GM19035 (cell line): ENCODE measurements around the gene SKA2.
"Not testable (repeated sequence)": the region's sequence is repeated elsewhere in the genome, so short reads cannot be mapped to it uniquely, and the experiment has no call there.

Experiments used
- ATAC-seq: cut with Tn5 transposase; IDR thresholded peaks from one replicate; pipeline ENCODE4 v1.9.1; 2021; ENCODE audit not compliant: unreplicated experiment

The SKA2 gene

DNA sequence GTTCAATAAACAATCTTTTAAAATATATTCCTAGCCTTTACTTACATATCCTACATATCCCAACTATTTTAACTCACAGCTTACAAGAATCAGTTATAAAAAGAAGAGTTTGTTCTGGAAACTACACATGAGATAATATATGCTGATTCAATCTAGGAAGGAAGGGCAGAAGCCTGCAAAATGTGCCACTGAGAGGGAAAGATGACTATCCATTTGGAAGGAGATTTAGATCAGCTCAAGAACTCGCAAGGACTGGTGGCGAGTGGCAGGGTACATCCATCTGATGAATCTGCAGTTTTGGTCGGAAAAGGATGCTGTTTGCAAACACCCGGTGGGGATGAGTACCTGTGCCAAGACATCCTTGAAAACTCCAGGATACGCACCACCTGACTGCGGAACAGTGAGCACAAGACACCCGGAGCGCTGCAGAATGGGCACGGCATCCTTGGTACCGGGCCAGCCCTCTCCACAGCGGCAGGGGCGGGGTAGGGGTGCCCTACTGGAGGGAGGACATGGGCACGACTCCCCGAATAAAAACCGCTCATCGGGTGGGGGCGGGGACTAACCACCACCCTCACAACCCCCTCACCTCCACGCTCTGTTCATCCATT, 49.0 kb downstream of the SKA2 start:
- peak; percentile 15 for ATAC-seq

- no peak for ATAC-seq
These were observed 53.8 kb downstream of the SKA2 start for GRCh38 chr17:59101178-59101577.

GRCh38 chr17:59097876-59098275, 57.1 kb downstream of the SKA2 start:
- no peak for ATAC-seq

DNA sequence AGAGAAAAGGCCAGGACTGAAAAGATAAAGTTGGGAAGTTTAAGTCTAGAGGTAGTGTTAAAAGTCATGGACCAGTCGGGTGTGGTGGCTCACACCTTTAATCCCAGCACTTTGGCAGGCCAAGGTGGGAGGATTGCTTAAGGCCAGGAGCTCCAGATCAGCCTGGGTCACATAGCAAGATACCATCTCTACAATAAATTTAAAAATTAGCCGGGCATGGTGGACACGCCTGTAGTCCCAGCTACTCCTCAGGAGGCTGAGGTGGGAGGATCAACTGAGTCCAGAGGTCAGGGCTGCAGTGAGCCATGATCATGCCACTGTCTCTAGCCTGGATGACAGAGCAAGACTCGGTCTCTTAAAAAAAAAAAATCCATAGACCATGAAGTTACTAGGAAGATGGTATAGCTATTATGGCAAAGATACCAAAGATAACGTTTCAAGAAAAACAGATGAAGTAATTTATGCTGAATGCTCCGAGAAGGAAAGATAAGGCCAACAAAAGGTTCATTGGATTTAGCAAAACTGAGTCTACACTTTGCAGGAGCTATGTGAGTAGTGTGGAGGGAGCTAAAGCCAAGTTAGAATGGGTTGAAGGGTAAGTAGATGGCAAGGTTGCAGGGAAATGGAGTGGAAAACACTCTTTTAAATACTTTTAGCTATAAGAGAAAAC, 60.0 kb downstream of the SKA2 start:
- ATAC-seq, result no peak

GRCh38 chr17:59093702-59094231, 61.2 kb downstream of the SKA2 start:
- ATAC-seq, result no peak

DNA sequence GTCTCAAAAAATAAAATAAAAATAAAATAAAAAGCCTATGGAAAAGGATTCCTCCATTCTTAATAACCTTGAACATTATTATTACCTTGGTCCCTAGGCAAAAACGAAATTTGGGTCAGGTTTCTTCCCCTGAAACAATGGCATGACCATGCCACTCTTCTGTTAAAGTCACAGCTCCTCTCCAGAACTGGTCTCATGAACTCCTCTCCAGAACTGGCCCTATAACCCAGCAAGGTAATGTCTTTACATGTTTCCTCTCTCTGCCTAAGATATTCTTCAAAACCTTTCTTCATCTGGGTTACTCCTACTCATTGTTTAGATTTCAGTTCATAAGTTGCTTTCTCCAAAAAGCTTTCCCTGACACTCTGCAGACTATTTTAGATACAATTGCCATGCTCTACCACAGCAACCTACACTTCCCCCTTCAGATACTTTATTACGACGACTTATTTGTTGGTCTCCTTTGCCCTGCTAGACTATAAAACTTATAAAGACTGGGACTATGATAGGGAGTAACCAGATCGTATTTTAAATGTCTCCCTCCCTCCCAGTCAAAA, 61.8 kb downstream of the SKA2 start:
- ATAC-seq, result no peak

GRCh38 chr17:59090593-59090992, 64.4 kb downstream of the SKA2 start:
- ATAC-seq, result not testable (repeated sequence)

DNA sequence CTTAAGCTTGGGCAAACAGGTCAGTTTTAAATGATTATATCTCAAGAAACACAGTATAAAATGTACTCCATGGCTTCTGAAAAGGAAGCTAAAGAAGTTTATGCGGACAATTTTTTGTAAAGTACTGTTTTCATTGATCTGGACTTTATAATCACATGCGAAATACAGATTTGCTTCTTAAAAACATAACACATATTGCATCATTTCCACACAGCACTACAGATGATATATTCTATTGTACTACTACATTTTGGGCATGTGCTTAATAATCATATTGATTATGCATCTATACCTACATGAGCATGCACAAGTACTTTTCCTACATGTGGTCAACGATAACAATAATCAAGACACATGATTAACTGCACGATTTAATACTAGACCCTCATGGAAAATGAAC, 70.8 kb downstream of the SKA2 start:
- ATAC-seq, result no peak

DNA sequence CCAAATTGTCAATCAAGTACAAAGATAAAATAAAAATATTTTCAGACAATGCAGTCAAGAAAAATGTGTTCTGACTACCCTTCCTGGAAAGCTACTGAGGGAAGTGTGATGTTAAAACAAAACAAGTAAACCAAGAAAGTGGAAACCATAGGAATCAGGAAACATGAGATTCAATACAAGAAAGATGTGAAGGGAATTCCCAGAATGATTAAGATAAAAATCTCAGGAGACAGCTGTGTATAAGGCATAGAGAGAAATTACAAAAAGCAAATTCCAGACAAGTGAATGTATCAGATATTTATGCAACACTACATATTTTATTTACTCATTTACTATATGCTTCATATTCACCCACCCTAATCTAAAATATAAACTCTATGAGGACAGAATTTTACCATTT, 80.5 kb downstream of the SKA2 start:
- no peak for ATAC-seq

DNA sequence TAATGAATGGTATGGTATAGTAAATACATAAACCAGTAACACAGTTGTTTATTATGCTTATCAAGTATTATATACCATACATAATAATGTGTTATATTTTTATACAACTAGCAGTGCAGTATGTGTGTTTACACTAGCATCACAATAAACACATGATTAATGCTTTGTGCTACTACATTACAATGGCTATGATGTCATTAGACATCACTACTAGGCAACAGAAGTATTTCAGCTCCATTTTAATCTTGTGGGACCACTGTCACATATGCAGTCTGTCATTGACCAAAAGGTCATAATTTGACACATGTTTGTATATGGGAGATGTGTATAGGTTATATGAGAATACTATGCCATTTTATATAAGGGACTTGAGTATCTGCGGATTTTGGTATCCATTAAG, 81.0 kb downstream of the SKA2 start:
- no peak for ATAC-seq

- ATAC-seq, result no peak
These were observed 85.1 kb downstream of the SKA2 start for GRCh38 chr17:59069856-59070255.

- ATAC-seq, result no peak
These were observed 87.2 kb downstream of the SKA2 start for GRCh38 chr17:59067756-59068155.

GRCh38 chr17:59067340-59067739, 87.6 kb downstream of the SKA2 start:
- no peak for ATAC-seq

DNA sequence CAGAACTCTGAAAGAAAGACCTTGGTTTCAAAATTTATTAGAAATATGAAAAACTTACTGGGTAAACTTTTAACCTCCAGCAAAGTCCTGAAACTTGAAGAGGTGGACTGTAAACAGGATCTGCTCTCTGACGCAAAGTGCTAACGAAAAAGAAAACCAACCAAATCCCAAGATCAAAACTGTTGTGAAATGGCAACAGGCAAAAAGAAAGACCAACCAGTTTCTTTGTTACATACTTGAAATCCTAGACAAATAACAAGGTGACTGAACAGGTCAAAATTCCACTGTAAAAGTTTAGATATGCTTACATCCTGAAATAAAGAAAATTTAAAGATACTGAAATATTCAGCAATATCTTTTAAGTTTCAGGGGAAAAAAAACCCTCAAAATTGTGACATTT, 92.5 kb downstream of the SKA2 start:
- no peak for ATAC-seq
